LNCAP (cell line): Measurements from ENCODE around the gene ZNF524.

Experiments used
- TF ChIP-seq, protein P1 (sequence below): fragments of 450-650 bp; IDR thresholded peaks from 2 replicates; pipeline ENCODE4 v1.5.1; 2017; ENCODE audit warnings: mild to moderate bottlenecking

Gene ZNF524, protein sequence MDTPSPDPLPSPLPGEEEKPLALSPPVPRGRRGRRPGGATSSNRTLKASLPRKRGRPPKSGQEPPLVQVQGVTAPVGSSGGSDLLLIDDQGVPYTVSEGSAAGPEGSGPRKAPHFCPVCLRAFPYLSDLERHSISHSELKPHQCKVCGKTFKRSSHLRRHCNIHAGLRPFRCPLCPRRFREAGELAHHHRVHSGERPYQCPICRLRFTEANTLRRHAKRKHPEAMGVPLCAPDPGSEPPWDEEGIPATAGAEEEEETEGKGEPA

DNA sequence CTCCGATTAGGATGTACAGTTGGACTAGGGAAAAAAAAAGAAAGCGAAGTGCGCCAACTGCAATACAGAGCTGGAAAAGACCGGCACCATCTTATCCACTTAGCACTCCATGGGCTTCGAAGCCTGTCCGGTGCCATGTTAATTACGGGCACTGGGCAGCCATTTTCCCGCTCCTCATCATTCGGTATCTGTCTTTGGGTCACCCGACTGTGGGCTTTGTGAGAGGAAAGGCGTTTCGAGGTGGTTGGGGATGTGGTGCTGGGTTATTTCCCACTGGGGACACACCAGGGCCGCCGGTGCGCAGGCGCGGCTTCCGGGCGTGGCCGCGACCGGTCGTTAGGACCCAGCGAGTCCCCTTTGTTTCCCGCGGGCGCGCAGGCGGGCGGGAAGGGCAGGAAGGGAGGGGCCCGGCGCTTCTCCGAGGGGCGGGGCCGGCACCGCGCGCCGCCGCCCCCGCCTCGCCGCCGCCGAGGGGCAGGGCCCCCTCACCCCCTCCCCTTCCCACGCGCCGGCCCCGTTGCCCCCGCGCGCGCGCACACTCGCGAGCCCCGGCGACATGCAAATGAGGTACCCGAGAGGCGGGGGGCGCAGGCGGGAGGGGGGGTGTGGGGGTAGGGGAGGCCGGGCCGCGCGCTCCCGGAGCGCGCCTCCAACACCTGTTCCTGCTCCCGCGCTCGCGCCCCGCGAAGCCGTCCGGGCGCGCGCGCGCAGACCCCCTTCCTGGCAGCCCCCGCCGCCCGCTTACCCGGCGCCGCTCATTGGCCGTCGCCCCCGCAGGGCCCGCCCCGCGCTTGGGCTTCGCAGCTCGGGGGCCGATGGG, at the start of gene ZNF524:
ZNF524 (plus strand) TSS at position 447 of the 820 bp plus-strand sequence. CDS start 1,825 bp downstream, outside the sequence.
- TF ChIP-seq, protein P1, sequence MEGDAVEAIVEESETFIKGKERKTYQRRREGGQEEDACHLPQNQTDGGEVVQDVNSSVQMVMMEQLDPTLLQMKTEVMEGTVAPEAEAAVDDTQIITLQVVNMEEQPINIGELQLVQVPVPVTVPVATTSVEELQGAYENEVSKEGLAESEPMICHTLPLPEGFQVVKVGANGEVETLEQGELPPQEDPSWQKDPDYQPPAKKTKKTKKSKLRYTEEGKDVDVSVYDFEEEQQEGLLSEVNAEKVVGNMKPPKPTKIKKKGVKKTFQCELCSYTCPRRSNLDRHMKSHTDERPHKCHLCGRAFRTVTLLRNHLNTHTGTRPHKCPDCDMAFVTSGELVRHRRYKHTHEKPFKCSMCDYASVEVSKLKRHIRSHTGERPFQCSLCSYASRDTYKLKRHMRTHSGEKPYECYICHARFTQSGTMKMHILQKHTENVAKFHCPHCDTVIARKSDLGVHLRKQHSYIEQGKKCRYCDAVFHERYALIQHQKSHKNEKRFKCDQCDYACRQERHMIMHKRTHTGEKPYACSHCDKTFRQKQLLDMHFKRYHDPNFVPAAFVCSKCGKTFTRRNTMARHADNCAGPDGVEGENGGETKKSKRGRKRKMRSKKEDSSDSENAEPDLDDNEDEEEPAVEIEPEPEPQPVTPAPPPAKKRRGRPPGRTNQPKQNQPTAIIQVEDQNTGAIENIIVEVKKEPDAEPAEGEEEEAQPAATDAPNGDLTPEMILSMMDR = no peak

DNA sequence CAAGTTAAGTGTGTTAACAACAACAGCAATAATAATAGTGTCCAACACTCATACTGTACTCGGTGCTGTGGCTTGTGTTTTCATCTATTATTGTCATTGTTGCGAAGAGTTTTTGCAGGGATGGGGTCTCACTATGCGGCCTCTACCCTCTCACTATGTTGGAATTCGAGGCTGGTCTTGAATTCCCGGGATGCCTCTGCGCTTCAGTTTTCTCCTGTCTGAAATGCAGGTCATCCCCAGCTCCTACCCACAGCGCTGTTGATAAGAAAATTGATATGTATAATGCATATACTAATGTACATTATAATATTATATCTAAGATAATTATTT, 49.8 kb upstream of the ZNF524 start:
- TF ChIP-seq, protein P1 = no peak

DNA sequence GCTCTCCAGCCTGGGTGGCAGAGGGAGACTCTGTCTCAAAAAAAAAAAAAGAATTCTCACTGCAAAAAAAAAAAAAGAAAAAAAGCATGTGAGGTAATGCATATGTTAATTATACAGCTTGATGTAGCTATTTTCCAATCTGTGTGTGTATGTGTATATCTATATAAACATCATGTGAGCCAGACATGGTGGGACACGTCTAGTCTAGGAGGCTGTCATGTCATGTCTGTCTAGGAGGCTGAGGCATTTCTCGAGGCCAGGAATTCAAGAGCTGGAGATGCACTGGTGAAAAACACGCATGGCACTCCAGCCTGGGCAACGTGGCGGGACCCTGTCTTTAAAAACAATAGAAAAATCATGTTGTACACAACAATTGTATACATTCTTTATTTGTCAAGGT, 47.9 kb upstream of the ZNF524 start:
- TF ChIP-seq, protein P1 = no peak

DNA sequence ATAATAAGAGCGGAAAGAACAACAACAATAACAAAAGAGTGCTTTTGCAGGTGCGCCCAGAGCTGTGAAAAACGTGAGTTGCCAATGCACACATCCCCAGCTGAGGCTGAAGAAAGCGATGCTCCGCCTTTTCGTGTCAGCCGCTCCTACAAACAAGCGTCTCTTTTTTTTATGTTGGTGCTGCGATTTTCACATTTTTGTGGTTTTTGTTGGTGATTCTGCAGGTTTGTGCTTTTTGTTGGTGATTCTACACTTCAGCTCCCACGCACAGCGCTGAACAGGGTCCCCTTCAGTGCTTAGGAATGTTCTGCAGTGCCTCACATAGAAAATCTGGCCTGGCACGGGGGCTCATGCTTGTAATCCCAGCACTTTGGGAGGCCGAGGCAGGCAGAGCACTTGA, 47.5 kb upstream of the ZNF524 start:
- TF ChIP-seq, protein P1 = no peak

DNA sequence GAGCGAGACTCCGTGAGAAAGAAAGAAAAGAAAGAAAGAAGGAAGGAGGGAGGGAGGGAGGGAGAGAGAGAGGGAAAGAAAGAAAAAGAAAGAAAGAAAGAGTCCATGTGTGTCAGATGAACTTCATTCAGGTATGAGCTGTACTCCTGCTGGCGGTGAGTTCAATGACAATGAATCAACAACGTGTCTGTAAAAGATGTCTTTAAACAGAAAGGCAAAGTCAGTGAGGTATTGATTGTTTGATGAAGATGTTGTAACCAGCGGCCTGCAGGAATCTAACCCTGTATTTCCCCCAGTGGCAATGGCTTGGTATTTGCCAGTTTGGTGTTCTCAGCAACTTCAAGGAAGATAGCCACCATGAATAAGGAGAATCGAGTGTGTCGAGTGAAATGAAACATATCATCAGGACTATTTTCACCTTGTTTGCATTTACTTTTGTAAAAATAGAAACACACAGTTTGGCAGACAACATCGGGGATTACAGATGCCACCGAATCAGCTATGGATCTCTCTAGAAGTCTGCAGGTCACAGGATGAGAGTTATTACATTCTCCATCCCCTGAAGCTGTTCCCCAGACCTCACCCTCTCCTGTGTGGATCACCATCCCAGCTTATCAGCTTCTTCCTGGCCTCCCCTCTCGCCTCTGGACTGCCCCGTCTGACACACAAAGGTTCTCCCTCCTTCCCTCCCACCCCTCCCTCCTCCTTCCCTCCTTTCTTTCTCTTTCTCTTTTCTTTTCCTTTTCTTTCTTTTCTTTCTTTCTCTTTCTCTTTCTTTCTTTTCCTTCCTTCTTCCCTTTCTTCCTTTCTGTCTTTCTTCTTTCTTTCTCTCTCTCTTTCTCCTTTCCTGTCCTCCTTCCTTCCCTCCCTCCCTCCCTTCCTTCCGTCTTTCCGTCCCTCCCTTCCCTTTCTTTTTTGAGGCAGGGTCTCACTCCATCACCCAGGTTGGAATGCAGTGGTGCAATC, 46.6 kb upstream of the ZNF524 start:
- TF ChIP-seq, protein P1 = no peak

DNA sequence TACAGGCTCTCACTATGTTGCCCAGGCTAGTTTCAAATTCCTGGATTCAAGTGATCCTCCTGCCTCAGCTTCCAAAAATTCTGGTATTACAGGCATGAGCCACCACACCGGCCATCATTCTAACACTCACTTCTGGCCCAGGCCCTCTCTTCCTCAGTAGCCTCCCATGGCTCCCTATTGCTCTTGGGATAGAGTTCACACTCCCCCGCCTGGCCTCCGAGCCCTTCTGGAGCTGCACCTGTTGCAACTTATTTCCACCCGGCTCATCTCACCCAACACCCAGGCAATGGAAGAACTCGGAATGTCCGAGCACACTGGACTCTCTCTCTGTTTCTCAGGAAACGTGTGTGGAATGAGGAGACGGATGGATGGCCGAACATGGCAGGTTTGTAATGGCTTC, 45.8 kb upstream of the ZNF524 start:
- TF ChIP-seq, protein P1 = no peak

DNA sequence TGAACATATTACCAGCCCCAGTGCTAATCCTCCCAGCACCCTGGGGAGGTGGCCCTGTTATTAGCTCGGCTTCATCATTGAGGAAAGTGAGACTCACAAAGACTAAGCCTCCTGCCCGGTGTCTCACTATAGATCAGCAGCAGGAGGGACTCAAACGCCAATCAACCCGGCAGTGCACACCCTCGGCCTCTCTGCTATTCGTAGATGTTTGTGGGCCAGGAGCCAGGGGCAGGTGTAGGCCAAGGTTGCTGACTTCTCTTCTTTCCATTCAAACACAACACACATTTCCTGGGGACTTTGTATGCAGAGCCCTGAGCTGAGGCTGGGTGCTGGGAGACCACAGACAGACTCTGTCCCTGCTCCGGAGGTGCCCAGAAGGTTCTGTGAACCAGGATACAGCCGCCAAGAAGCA, 45.3 kb upstream of the ZNF524 start:
- TF ChIP-seq, protein P1 = no peak
